ENCODE data around the gene EML3. TPM values are rescaled to one million over a fixed set of nuclear protein-coding genes. Genes with fewer than 3 reads are reported as not detected.
"Not testable (repeated sequence)": the region's sequence is repeated elsewhere in the genome, so short reads cannot be mapped to it uniquely, and the experiment has no call there.

The EML3 gene
- polyA plus RNA-seq (2012; ENCODE audit: insufficient read depth, insufficient read length, low read depth) = 33.4 TPM

- H3K36me3 ChIP-seq = no peaks in the 10 kb centered on the region
- no peaks in the 10 kb centered on the region for H3K27me3 ChIP-seq
- peak; percentile 87 for DNase-seq
- TF ChIP-seq CTCF (IDR thresholded peaks at IDR 0.05; ENCODE audit: low read depth, low read length) = peak; percentile 62
- H3K9me3 ChIP-seq = no peaks in the 10 kb centered on the region
- H3K4me3 ChIP-seq (ENCODE audit: low read depth, low read length) = peak within 1 kb of the TSS; percentile 70
- no peaks in the 10 kb centered on the region for H3K4me1 ChIP-seq
Measured at GRCh38 chr11:62612366-62613290, at the start of gene EML3, which contains the start of gene ROM1. Gene EML3, minus strand, starts transcription at chr11:62612775. Its CDS starts 318 bp downstream, at chr11:62612457. Gene ROM1, plus strand, starts transcription at chr11:62613257. Its CDS starts 25 bp downstream, at chr11:62613282.

GRCh38 chr11:62656796-62657429 is 44.3 kb upstream of the EML3 start:
- Histone ChIP-seq H3K4me3 (ENCODE audit: low read depth, low read length) (no peak overlapping the region), H3K36me3 (no peaks in the 10 kb centered on the region), H3K9me3 (no peaks in the 10 kb centered on the region), H3K4me1 (no peaks in the 10 kb centered on the region), H3K27me3 (no peaks in the 10 kb centered on the region)
- TF ChIP-seq CTCF (IDR thresholded peaks at IDR 0.05; ENCODE audit: low read depth, low read length) = no peak
- DNase-seq = no peak

GRCh38 chr11:62654297-62654696 is 41.7 kb upstream of the EML3 start:
- no peak for TF ChIP-seq CTCF (IDR thresholded peaks at IDR 0.05; ENCODE audit: low read depth, low read length)
- no peak for DNase-seq
- peaks cover 4% of the 10 kb centered on the region; the same call in 1 of the 2 replicates for H3K36me3 ChIP-seq
- no peak overlapping the region for H3K4me3 ChIP-seq (ENCODE audit: low read depth, low read length)
- no peaks in the 10 kb centered on the region for H3K9me3 ChIP-seq
- no peaks in the 10 kb centered on the region for H3K4me1 ChIP-seq
- no peaks in the 10 kb centered on the region for H3K27me3 ChIP-seq

- Histone ChIP-seq H3K4me3 (ENCODE audit: low read depth, low read length) (peak overlapping the region; percentile 86), H3K4me1 (no peaks in the 10 kb centered on the region), H3K36me3 (peaks cover 5% of the 10 kb centered on the region; the same call in 1 of the 2 replicates), H3K27me3 (no peaks in the 10 kb centered on the region), H3K9me3 (no peaks in the 10 kb centered on the region)
- DNase-seq = no peak
- no peak for TF ChIP-seq CTCF (IDR thresholded peaks at IDR 0.05; ENCODE audit: low read depth, low read length)
Measured at GRCh38 chr11:62652161-62653006, 39.8 kb upstream of the EML3 start.

GRCh38 chr11:62650283-62650682 is 37.7 kb upstream of the EML3 start:
- not testable (repeated sequence) for H3K27me3 ChIP-seq; H3K9me3 ChIP-seq; H3K4me1 ChIP-seq; H3K36me3 ChIP-seq; DNase-seq; H3K4me3 ChIP-seq (ENCODE audit: low read depth, low read length)

- peaks cover 8% of the 10 kb centered on the region for H3K36me3 ChIP-seq
- no peaks in the 10 kb centered on the region for H3K9me3 ChIP-seq
- no peak for DNase-seq
- no peak for TF ChIP-seq CTCF (IDR thresholded peaks at IDR 0.05; ENCODE audit: low read depth, low read length)
- no peak overlapping the region for H3K4me3 ChIP-seq (ENCODE audit: low read depth, low read length)
- H3K27me3 ChIP-seq = no peaks in the 10 kb centered on the region
- H3K4me1 ChIP-seq = no peaks in the 10 kb centered on the region
Measured at GRCh38 chr11:62649486-62649885, 36.9 kb upstream of the EML3 start.

All from BE2C (cell line).